Activated naive CD8-positive, alpha-beta T cell treated with anti-CD3 and anti-CD28 coated beads, Interleukin-2, amount 50 U/mL, for 16 hours (primary cell): ENCODE results near the gene ANXA7.
"Not testable (repeated sequence)": the region's sequence is repeated elsewhere in the genome, so short reads cannot be mapped to it uniquely, and the experiment has no call there.

Source experiments
- DNase-seq: peaks from one replicate; pipeline ENCODE4 v3.0.0-alpha.2; 2020; ENCODE audit warnings: low read depth, low spot score

ANXA7 gene

GRCh38 chr10:73408061-73408460 is 5.8 kb downstream of the ANXA7 start:
- DNase-seq, result no peak

GRCh38 chr10:73407495-73407894 is 6.4 kb downstream of the ANXA7 start:
- no peak for DNase-seq

GRCh38 chr10:73406846-73407245 is 7.0 kb downstream of the ANXA7 start:
- no peak for DNase-seq

- no peak for DNase-seq
These were observed 8.3 kb downstream of the ANXA7 start for GRCh38 chr10:73405556-73405955.

- DNase-seq, result no peak
These were observed 9.2 kb downstream of the ANXA7 start for GRCh38 chr10:73404690-73405089.

GRCh38 chr10:73401636-73402035 is 12.2 kb downstream of the ANXA7 start:
- no peak for DNase-seq

GRCh38 chr10:73399063-73399462 is 14.8 kb downstream of the ANXA7 start:
- DNase-seq, result no peak

GRCh38 chr10:73398024-73398423 is 15.8 kb downstream of the ANXA7 start:
- no peak for DNase-seq

GRCh38 chr10:73394325-73394724 is 19.5 kb downstream of the ANXA7 start:
- not testable (repeated sequence) for DNase-seq

- DNase-seq, result no peak
These were observed 25.6 kb downstream of the ANXA7 start for GRCh38 chr10:73388228-73388627.

GRCh38 chr10:73386583-73386982 is 27.3 kb downstream of the ANXA7 start:
- DNase-seq, result no peak

- no peak for DNase-seq
These were observed 34.7 kb downstream of the ANXA7 start for GRCh38 chr10:73379064-73379748.

- no peak for DNase-seq
These were observed 37.2 kb downstream of the ANXA7 start for GRCh38 chr10:73376679-73377078.

- DNase-seq, result no peak
These were observed 45.6 kb downstream of the ANXA7 start for GRCh38 chr10:73368238-73368637.

GRCh38 chr10:73366381-73367298 is 47.2 kb downstream of the ANXA7 start:
- DNase-seq, result no peak

- no peak for DNase-seq
These were observed 48.9 kb downstream of the ANXA7 start for GRCh38 chr10:73364964-73365363.

- DNase-seq, result no peak
These were observed 54.4 kb downstream of the ANXA7 start for GRCh38 chr10:73359492-73359891.

- peak; percentile 78 for DNase-seq
These were observed 55.3 kb downstream of the ANXA7 start, which contains the start of gene CFAP70 for GRCh38 chr10:73358331-73359279. Gene CFAP70, minus strand, starts transcription at chr10:73358864. Its CDS starts 4,068 bp downstream, at chr10:73354796.

GRCh38 chr10:73357821-73358220 is 56.0 kb downstream of the ANXA7 start:
- no peak for DNase-seq

- no peak for DNase-seq
These were observed 56.7 kb downstream of the ANXA7 start for GRCh38 chr10:73357166-73357565.

GRCh38 chr10:73344269-73344668 is 69.6 kb downstream of the ANXA7 start:
- DNase-seq, result no peak

- DNase-seq, result no peak
These were observed 73.7 kb downstream of the ANXA7 start for GRCh38 chr10:73340121-73340520.
